ENCODE measurements around the gene MSI2. TPM values are rescaled to one million over a fixed set of nuclear protein-coding genes. Genes with fewer than 3 reads are reported as not detected.

MSI2 gene
- total RNA-seq, 1 donor from 2014 or later, result 67.9 TPM

DNA sequence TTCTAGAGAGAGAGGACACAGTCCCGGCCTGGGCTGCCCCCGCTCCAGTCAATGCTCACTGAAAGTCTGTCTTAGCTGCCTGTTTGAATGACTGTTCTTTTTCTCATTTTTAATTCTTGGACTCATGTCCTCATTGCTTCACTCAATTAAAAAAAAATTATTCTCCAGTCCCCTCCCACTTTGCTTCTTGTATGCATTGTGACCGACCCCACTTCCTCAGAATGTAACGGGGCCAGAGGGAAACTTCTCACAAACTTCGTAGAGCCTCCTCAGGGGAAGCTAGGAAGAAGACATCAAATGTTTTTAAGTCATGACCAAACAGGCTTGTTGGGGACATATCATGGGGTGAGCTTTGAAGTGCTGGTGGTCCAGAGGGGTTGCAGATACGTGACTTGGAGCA lies 375.5 kb downstream of the MSI2 start:
- Mint-ChIP-seq H3K27ac (ENCODE audit: unreplicated experiment) (no peak overlapping the region), H3K27me3 (ENCODE audit: low read depth, unreplicated experiment) (no peaks in the 10 kb centered on the region), H3K36me3 (ENCODE audit: low read depth, unreplicated experiment) (peaks cover 47% of the 10 kb centered on the region), H3K4me3 (ENCODE audit: unreplicated experiment) (no peak overlapping the region), H3K9me3 (ENCODE audit: unreplicated experiment) (peaks cover 2% of the 10 kb centered on the region), H3K4me1 (ENCODE audit: low read depth, unreplicated experiment) (no peaks in the 10 kb centered on the region)
- FAIRE-seq (no peak), DNase-seq (ENCODE audit: low read depth) (no peak)
- no peaks in the 10 kb centered on the region for H3K79me2 ChIP-seq (ENCODE audit: insufficient read depth, low read length)
- H3K4me1 ChIP-seq (ENCODE audit: insufficient read depth, low read length), result peaks cover 4% of the 10 kb centered on the region
- H2AFZ ChIP-seq (ENCODE audit: low read depth, low read length), result no peak overlapping the region
- no peak overlapping the region for H3K27ac ChIP-seq (ENCODE audit: low read depth, low read length)
- H3K9ac ChIP-seq (ENCODE audit: low read length), result no peak overlapping the region
- H3K36me3 ChIP-seq (ENCODE audit: insufficient read depth, low read length), result no peaks in the 10 kb centered on the region
- TF ChIP-seq EZH2 (IDR thresholded peaks at IDR 0.05; ENCODE audit: insufficient read depth, low read length), result no peak
- TF ChIP-seq, protein P1, sequence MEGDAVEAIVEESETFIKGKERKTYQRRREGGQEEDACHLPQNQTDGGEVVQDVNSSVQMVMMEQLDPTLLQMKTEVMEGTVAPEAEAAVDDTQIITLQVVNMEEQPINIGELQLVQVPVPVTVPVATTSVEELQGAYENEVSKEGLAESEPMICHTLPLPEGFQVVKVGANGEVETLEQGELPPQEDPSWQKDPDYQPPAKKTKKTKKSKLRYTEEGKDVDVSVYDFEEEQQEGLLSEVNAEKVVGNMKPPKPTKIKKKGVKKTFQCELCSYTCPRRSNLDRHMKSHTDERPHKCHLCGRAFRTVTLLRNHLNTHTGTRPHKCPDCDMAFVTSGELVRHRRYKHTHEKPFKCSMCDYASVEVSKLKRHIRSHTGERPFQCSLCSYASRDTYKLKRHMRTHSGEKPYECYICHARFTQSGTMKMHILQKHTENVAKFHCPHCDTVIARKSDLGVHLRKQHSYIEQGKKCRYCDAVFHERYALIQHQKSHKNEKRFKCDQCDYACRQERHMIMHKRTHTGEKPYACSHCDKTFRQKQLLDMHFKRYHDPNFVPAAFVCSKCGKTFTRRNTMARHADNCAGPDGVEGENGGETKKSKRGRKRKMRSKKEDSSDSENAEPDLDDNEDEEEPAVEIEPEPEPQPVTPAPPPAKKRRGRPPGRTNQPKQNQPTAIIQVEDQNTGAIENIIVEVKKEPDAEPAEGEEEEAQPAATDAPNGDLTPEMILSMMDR (IDR thresholded peaks at IDR 0.05; ENCODE audit: insufficient read depth, low read depth, low read length), result no peak
- H3K4me3 ChIP-seq (ENCODE audit: insufficient read depth, low read depth, low read length), result no peak overlapping the region
- H3K9me3 ChIP-seq (ENCODE audit: insufficient read depth, low read depth, low read length), result no peaks in the 10 kb centered on the region
- H3K4me2 ChIP-seq (ENCODE audit: low read length), result no peak overlapping the region
- H3K27me3 ChIP-seq (ENCODE audit: insufficient read depth, low read length), result no peaks in the 10 kb centered on the region
- no peaks in the 10 kb centered on the region for H4K20me1 ChIP-seq (ENCODE audit: insufficient read depth, low read length)

DNA sequence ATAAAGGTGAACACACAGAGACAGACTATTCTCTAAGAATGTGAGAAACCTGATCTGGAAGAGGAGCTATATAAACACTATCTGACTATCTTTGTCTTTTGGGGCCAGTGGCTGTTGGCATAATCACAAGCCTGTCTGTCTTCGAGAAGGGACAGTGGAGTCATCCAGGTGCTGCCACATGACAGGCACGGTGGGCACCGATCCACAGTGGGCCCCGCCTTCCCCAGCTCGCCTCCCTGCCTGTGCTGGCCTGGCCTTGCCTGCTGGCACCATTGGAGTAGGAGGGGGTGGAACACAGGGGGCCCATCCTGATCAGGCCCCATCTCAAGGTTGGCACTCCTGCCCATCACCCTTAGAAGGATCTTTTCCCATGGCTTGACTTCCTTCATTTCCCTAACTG lies 376.0 kb downstream of the MSI2 start:
- Histone ChIP-seq H4K20me1 (ENCODE audit: insufficient read depth, low read length) (no peaks in the 10 kb centered on the region), H3K4me1 (ENCODE audit: insufficient read depth, low read length) (peaks cover 9% of the 10 kb centered on the region), H3K4me3 (ENCODE audit: insufficient read depth, low read depth, low read length) (no peak overlapping the region), H3K36me3 (ENCODE audit: insufficient read depth, low read length) (no peaks in the 10 kb centered on the region), H3K27me3 (ENCODE audit: insufficient read depth, low read length) (no peaks in the 10 kb centered on the region), H3K9me3 (ENCODE audit: insufficient read depth, low read depth, low read length) (no peaks in the 10 kb centered on the region), H3K27ac (ENCODE audit: low read depth, low read length) (no peak overlapping the region), H2AFZ (ENCODE audit: low read depth, low read length) (no peak overlapping the region), H3K9ac (ENCODE audit: low read length) (no peak overlapping the region), H3K79me2 (ENCODE audit: insufficient read depth, low read length) (no peaks in the 10 kb centered on the region), H3K4me2 (ENCODE audit: low read length) (no peak overlapping the region)
- TF ChIP-seq, protein P1 (IDR thresholded peaks at IDR 0.05; ENCODE audit: insufficient read depth, low read depth, low read length), result no peak
- no peak for TF ChIP-seq EZH2 (IDR thresholded peaks at IDR 0.05; ENCODE audit: insufficient read depth, low read length)
- no peak overlapping the region for H3K4me3 Mint-ChIP-seq (ENCODE audit: unreplicated experiment)
- no peaks in the 10 kb centered on the region for H3K4me1 Mint-ChIP-seq (ENCODE audit: low read depth, unreplicated experiment)
- FAIRE-seq, result no peak
- H3K27me3 Mint-ChIP-seq (ENCODE audit: low read depth, unreplicated experiment), result no peaks in the 10 kb centered on the region
- H3K27ac Mint-ChIP-seq (ENCODE audit: unreplicated experiment), result no peak overlapping the region
- peaks cover 2% of the 10 kb centered on the region for H3K9me3 Mint-ChIP-seq (ENCODE audit: unreplicated experiment)
- no peak for DNase-seq (ENCODE audit: low read depth)
- H3K36me3 Mint-ChIP-seq (ENCODE audit: low read depth, unreplicated experiment), result peaks cover 45% of the 10 kb centered on the region

DNA sequence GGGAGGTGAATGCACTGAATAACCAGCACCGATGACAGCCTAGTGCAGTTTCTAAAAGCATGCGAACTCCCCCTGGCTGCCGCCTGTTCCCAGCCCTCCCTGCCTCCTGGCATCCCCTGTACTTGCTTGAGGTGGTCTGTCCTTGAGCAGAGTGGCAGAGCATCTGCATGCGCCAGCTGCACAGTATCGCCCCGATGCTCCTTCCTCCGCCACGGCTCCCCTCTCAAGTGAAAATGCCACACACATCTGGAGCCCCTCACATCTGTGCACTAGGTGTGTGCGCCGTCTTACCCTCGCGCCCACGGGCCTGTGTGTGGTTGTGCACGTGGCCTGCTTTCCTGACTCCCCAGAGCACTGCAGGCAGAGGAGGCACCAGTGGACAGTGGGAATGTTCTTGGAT lies 376.9 kb downstream of the MSI2 start:
- Mint-ChIP-seq H3K36me3 (ENCODE audit: low read depth, unreplicated experiment) (peaks cover 39% of the 10 kb centered on the region), H3K9me3 (ENCODE audit: unreplicated experiment) (peaks cover 2% of the 10 kb centered on the region), H3K4me3 (ENCODE audit: unreplicated experiment) (no peak overlapping the region), H3K4me1 (ENCODE audit: low read depth, unreplicated experiment) (no peaks in the 10 kb centered on the region), H3K27me3 (ENCODE audit: low read depth, unreplicated experiment) (no peaks in the 10 kb centered on the region), H3K27ac (ENCODE audit: unreplicated experiment) (no peak overlapping the region)
- no peak overlapping the region for H3K4me3 ChIP-seq (ENCODE audit: insufficient read depth, low read depth, low read length)
- peaks cover 13% of the 10 kb centered on the region for H3K4me1 ChIP-seq (ENCODE audit: insufficient read depth, low read length)
- FAIRE-seq, result no peak
- H4K20me1 ChIP-seq (ENCODE audit: insufficient read depth, low read length), result no peaks in the 10 kb centered on the region
- no peak overlapping the region for H3K4me2 ChIP-seq (ENCODE audit: low read length)
- H3K9me3 ChIP-seq (ENCODE audit: insufficient read depth, low read depth, low read length), result no peaks in the 10 kb centered on the region
- H2AFZ ChIP-seq (ENCODE audit: low read depth, low read length), result no peak overlapping the region
- no peak for TF ChIP-seq EZH2 (IDR thresholded peaks at IDR 0.05; ENCODE audit: insufficient read depth, low read length)
- TF ChIP-seq, protein P1 (IDR thresholded peaks at IDR 0.05; ENCODE audit: insufficient read depth, low read depth, low read length), result no peak
- H3K9ac ChIP-seq (ENCODE audit: low read length), result no peak overlapping the region
- no peak overlapping the region for H3K27ac ChIP-seq (ENCODE audit: low read depth, low read length)
- no peaks in the 10 kb centered on the region for H3K36me3 ChIP-seq (ENCODE audit: insufficient read depth, low read length)
- H3K79me2 ChIP-seq (ENCODE audit: insufficient read depth, low read length), result no peaks in the 10 kb centered on the region
- no peaks in the 10 kb centered on the region for H3K27me3 ChIP-seq (ENCODE audit: insufficient read depth, low read length)
- no peak for DNase-seq (ENCODE audit: low read depth)
